Dendritic cell treated with granulocyte-macrophage colony-stimulating factor and Interleukin-4, amounts not matched to agents 40 ng/mL and 50 ng/mL, for 4 days (primary cell): Measurements from ENCODE around the gene NUBPL.

ENCODE experiments used
- H3K27ac Mint-ChIP-seq: one replicate; pipeline ENCODE4 v1.8.0; 2022; ENCODE audit warnings: mild to moderate bottlenecking, mixed read lengths
- H3K27me3 Mint-ChIP-seq: one replicate; pipeline ENCODE4 v1.8.0; 2022; ENCODE audit warnings: mild to moderate bottlenecking, mixed read lengths
- H3K36me3 Mint-ChIP-seq: one replicate; pipeline ENCODE4 v1.8.0; 2022; ENCODE audit warnings: low read depth, mixed read lengths
- H3K4me1 Mint-ChIP-seq: one replicate; pipeline ENCODE4 v1.8.0; 2022; ENCODE audit warnings: low read depth, mixed read lengths
- H3K4me3 Mint-ChIP-seq: one replicate; pipeline ENCODE4 v1.8.0; 2022; ENCODE audit warnings: mild to moderate bottlenecking, moderate library complexity, mixed read lengths
- H3K9me3 Mint-ChIP-seq: one replicate; pipeline ENCODE4 v1.8.0; 2022; ENCODE audit warnings: mixed read lengths
- intact Hi-C: fragments of 100-400 bp; cut with micrococcal nuclease; formaldehyde crosslinking; loops from one replicate; pipeline ENCODE4 v1.15.0; 2022

NUBPL gene

GRCh38 chr14:31660728-31661127 lies 99.5 kb downstream of the NUBPL start:
- Mint-ChIP-seq H3K36me3 (no peaks in the 10 kb centered on the region), H3K4me1 (no peaks in the 10 kb centered on the region)
- intact Hi-C loops, result no loop called here

GRCh38 chr14:31668348-31668747 lies 107.1 kb downstream of the NUBPL start:
- Mint-ChIP-seq H3K36me3 (no peaks in the 10 kb centered on the region), H3K4me1 (no peaks in the 10 kb centered on the region), H3K27ac (no peak overlapping the region), H3K27me3 (no peaks in the 10 kb centered on the region), H3K4me3 (no peak overlapping the region), H3K9me3 (peaks cover 65% of the 10 kb centered on the region)
- intact Hi-C loops, result no loop called here

More at GRCh38 chr14:31660728-31661127, 99.5 kb downstream of the NUBPL start:
- no peak overlapping the region for H3K27ac Mint-ChIP-seq
- peaks cover 31% of the 10 kb centered on the region for H3K9me3 Mint-ChIP-seq
- no peaks in the 10 kb centered on the region for H3K27me3 Mint-ChIP-seq
- H3K4me3 Mint-ChIP-seq, result no peak overlapping the region

- Mint-ChIP-seq H3K4me1 (no peaks in the 10 kb centered on the region), H3K9me3 (peaks cover 27% of the 10 kb centered on the region)
Measured at GRCh38 chr14:31672709-31673108, 111.5 kb downstream of the NUBPL start.

GRCh38 chr14:31677052-31677451 lies 115.8 kb downstream of the NUBPL start:
- H3K4me3 Mint-ChIP-seq, result no peak overlapping the region
- H3K27ac Mint-ChIP-seq, result no peak overlapping the region
- H3K9me3 Mint-ChIP-seq, result no peaks in the 10 kb centered on the region
- no peaks in the 10 kb centered on the region for H3K36me3 Mint-ChIP-seq
- no peaks in the 10 kb centered on the region for H3K4me1 Mint-ChIP-seq
- intact Hi-C loops, result no loop called here
- H3K27me3 Mint-ChIP-seq, result no peaks in the 10 kb centered on the region

More at GRCh38 chr14:31672709-31673108, 111.5 kb downstream of the NUBPL start:
- Mint-ChIP-seq H3K4me3 (no peak overlapping the region), H3K27ac (no peak overlapping the region), H3K36me3 (no peaks in the 10 kb centered on the region), H3K27me3 (no peaks in the 10 kb centered on the region)
- intact Hi-C loops, result no loop called here

- H3K27ac Mint-ChIP-seq, result no peak overlapping the region
- H3K27me3 Mint-ChIP-seq, result no peaks in the 10 kb centered on the region
- H3K36me3 Mint-ChIP-seq, result peaks cover 2% of the 10 kb centered on the region
- no peaks in the 10 kb centered on the region for H3K4me1 Mint-ChIP-seq
- peaks cover 3% of the 10 kb centered on the region for H3K9me3 Mint-ChIP-seq
- intact Hi-C loops, result no loop called here
- no peak overlapping the region for H3K4me3 Mint-ChIP-seq
Measured at GRCh38 chr14:31677630-31678029, 116.4 kb downstream of the NUBPL start.

- no peak overlapping the region for H3K27ac Mint-ChIP-seq
- no peaks in the 10 kb centered on the region for H3K27me3 Mint-ChIP-seq
- H3K4me3 Mint-ChIP-seq, result no peak overlapping the region
- peaks cover 6% of the 10 kb centered on the region for H3K36me3 Mint-ChIP-seq
- H3K4me1 Mint-ChIP-seq, result no peaks in the 10 kb centered on the region
- intact Hi-C loops, result no loop called here
- peaks cover 13% of the 10 kb centered on the region for H3K9me3 Mint-ChIP-seq
Measured at GRCh38 chr14:31678421-31679249, 117.4 kb downstream of the NUBPL start.

- Mint-ChIP-seq H3K4me3 (no peak overlapping the region), H3K27ac (no peak overlapping the region), H3K27me3 (no peaks in the 10 kb centered on the region), H3K4me1 (no peaks in the 10 kb centered on the region), H3K9me3 (peaks cover 39% of the 10 kb centered on the region), H3K36me3 (peaks cover 6% of the 10 kb centered on the region)
- intact Hi-C loops, result no loop called here
Measured at GRCh38 chr14:31682768-31683167, 121.6 kb downstream of the NUBPL start.

GRCh38 chr14:31687726-31688125 lies 126.5 kb downstream of the NUBPL start:
- Mint-ChIP-seq H3K4me3 (no peak overlapping the region), H3K36me3 (peaks cover 3% of the 10 kb centered on the region), H3K27me3 (no peaks in the 10 kb centered on the region), H3K27ac (no peak overlapping the region), H3K9me3 (peaks cover 35% of the 10 kb centered on the region), H3K4me1 (no peaks in the 10 kb centered on the region)
- intact Hi-C loops, result no loop called here

- no peak overlapping the region for H3K27ac Mint-ChIP-seq
- H3K4me1 Mint-ChIP-seq, result no peaks in the 10 kb centered on the region
- intact Hi-C loops, result no loop called here
Measured at GRCh38 chr14:31690056-31690455, 128.9 kb downstream of the NUBPL start.

GRCh38 chr14:31692376-31692781 lies 131.2 kb downstream of the NUBPL start:
- Mint-ChIP-seq H3K4me1 (no peaks in the 10 kb centered on the region), H3K27me3 (no peaks in the 10 kb centered on the region), H3K36me3 (no peaks in the 10 kb centered on the region), H3K4me3 (no peak overlapping the region), H3K27ac (no peak overlapping the region), H3K9me3 (no peaks in the 10 kb centered on the region)
- intact Hi-C loops, result no loop called here

More at GRCh38 chr14:31690056-31690455, 128.9 kb downstream of the NUBPL start:
- Mint-ChIP-seq H3K36me3 (no peaks in the 10 kb centered on the region), H3K27me3 (no peaks in the 10 kb centered on the region), H3K9me3 (peaks cover 12% of the 10 kb centered on the region), H3K4me3 (no peak overlapping the region)

GRCh38 chr14:31696378-31696777 lies 135.2 kb downstream of the NUBPL start:
- H3K4me3 Mint-ChIP-seq, result no peak overlapping the region
- no peaks in the 10 kb centered on the region for H3K4me1 Mint-ChIP-seq
- H3K27ac Mint-ChIP-seq, result no peak overlapping the region
- H3K27me3 Mint-ChIP-seq, result no peaks in the 10 kb centered on the region
- peaks cover 6% of the 10 kb centered on the region for H3K9me3 Mint-ChIP-seq
- H3K36me3 Mint-ChIP-seq, result no peaks in the 10 kb centered on the region
- intact Hi-C loops, result no loop called here

- H3K27ac Mint-ChIP-seq, result no peak overlapping the region
- peaks cover 41% of the 10 kb centered on the region for H3K9me3 Mint-ChIP-seq
- no peak overlapping the region for H3K4me3 Mint-ChIP-seq
- no peaks in the 10 kb centered on the region for H3K4me1 Mint-ChIP-seq
- H3K36me3 Mint-ChIP-seq, result peaks cover 10% of the 10 kb centered on the region
- intact Hi-C loops, result no loop called here
- no peaks in the 10 kb centered on the region for H3K27me3 Mint-ChIP-seq
Measured at GRCh38 chr14:31699809-31700208, 138.6 kb downstream of the NUBPL start.

- H3K27ac Mint-ChIP-seq, result no peak overlapping the region
- no peaks in the 10 kb centered on the region for H3K27me3 Mint-ChIP-seq
- peaks cover 47% of the 10 kb centered on the region for H3K9me3 Mint-ChIP-seq
- no peak overlapping the region for H3K4me3 Mint-ChIP-seq
- H3K4me1 Mint-ChIP-seq, result no peaks in the 10 kb centered on the region
- intact Hi-C loops, result no loop called here
- peaks cover 16% of the 10 kb centered on the region for H3K36me3 Mint-ChIP-seq
Measured at GRCh38 chr14:31700282-31701074, 139.3 kb downstream of the NUBPL start.

GRCh38 chr14:31702130-31702529 lies 140.9 kb downstream of the NUBPL start:
- peaks cover 64% of the 10 kb centered on the region for H3K9me3 Mint-ChIP-seq
- intact Hi-C loops, result no loop called here
- no peak overlapping the region for H3K27ac Mint-ChIP-seq
- H3K36me3 Mint-ChIP-seq, result peaks cover 25% of the 10 kb centered on the region
- no peak overlapping the region for H3K4me3 Mint-ChIP-seq
- H3K4me1 Mint-ChIP-seq, result no peaks in the 10 kb centered on the region
- no peaks in the 10 kb centered on the region for H3K27me3 Mint-ChIP-seq
